GM23248 (cell line): ENCODE measurements around the gene NAA20.

ENCODE experiments used
- EZH2 ChIP-seq: fragments of 200-600 bp; sonication (generic); IDR thresholded peaks from 2 replicates; pipeline ENCODE4 v1.6.1; 2018; ENCODE audit warnings: antibody characterized with exemption, mild to moderate bottlenecking; ENCODE audit not compliant: insufficient read depth, poor library complexity, severe bottlenecking
- EZH2phosphoT487 ChIP-seq: fragments of 200-600 bp; sonication (generic); IDR thresholded peaks from 2 replicates; pipeline ENCODE4 v1.6.1; 2018; ENCODE audit warnings: antibody characterized with exemption, moderate library complexity, mild to moderate bottlenecking, low read depth; ENCODE audit not compliant: insufficient read depth

GRCh38 chr20:20078041-20078440, 60.9 kb downstream of the NAA20 start:
- TF ChIP-seq EZH2 (no peak), EZH2phosphoT487 (no peak)
